Endothelial cell of umbilical vein (primary cell): ENCODE results near the gene TNFRSF14. TPM values are rescaled to one million over a fixed set of nuclear protein-coding genes. Genes with fewer than 3 reads are reported as not detected.
A peak's percentile ranks its signal among the peaks of the same experiment; 100 is the strongest.

Source experiments
- BruUV-seq: library from RNA; stranded (reverse); fragments of 400-500 nt; replicated peaks from 2 replicates; lab custom pipeline; 2021; lab: Mats Ljungman, UMichigan
- CTCF ChIA-PET: fragments of 300-600, 350-600 bp; sonication (Branson Sonifier 250); formaldehyde crosslinking; loops from one replicate; lab custom pipeline; 2021; ENCODE audit warnings: antibody characterized with exemption, inconsistent platforms; lab: Charles Lee
- POLR2A ChIA-PET: fragments of 300-600, 350-600 bp; sonication (Branson Sonifier 250); formaldehyde crosslinking; loops from one replicate; lab custom pipeline; 2021; ENCODE audit warnings: antibody characterized with exemption, inconsistent platforms; lab: Charles Lee
- DNase-seq: peaks from one replicate; pipeline ENCODE4 v3.0.0-alpha.2; 2011; ENCODE audit warnings: low read depth, low spot score
- FAIRE-seq: peaks from 2 replicates; lab custom pipeline; 2011; peaks lifted over from hg19 to GRCh38; lab: Jason Lieb, UNC
- H2AFZ ChIP-seq: 2 replicates; pipeline ENCODE4 v1.6.0; 2012; ENCODE audit warnings: low read depth, low read length, control low read depth, inconsistent platforms
- H3K27ac ChIP-seq: 2 replicates; pipeline ENCODE4 v1.5.1; 2011; ENCODE audit warnings: low read depth, mild to moderate bottlenecking, control low read depth, low read length, moderate library complexity; ENCODE audit not compliant: insufficient read depth
- H3K27me3 ChIP-seq, 2 experiments: 2 replicates each; pipeline versions ENCODE4 v1.6.0 to v1.6.1; 2011; ENCODE audit warnings: low read length in 2 of 2, mixed read lengths in 1 of 2; ENCODE audit not compliant: control insufficient read depth in 2 of 2, insufficient read depth in 2 of 2
- H3K36me3 ChIP-seq, 2 experiments: 2 replicates in 1 of 2; 3 replicates in 1 of 2; pipeline ENCODE4 v1.5.1; 2011; ENCODE audit warnings: low read length in 2 of 2, mild to moderate bottlenecking in 1 of 2, moderate library complexity in 1 of 2; ENCODE audit not compliant: control insufficient read depth in 2 of 2, insufficient read depth in 2 of 2; ENCODE audit errors: extremely low read depth in 1 of 2
- H3K4me1 ChIP-seq: 3 replicates; pipeline ENCODE4 v1.5.1; 2011; ENCODE audit warnings: mild to moderate bottlenecking, low read length; ENCODE audit not compliant: control insufficient read depth, insufficient read depth; ENCODE audit errors: extremely low read depth
- H3K4me2 ChIP-seq: 2 replicates; pipeline ENCODE4 v1.6.1; 2011; ENCODE audit warnings: low read length, control low read depth, mixed read lengths; ENCODE audit not compliant: insufficient read depth
- H3K4me3 ChIP-seq, 3 experiments: fragments of 200-600 bp in 1 of 3; sonication (generic), shearing (Covaris generic) in 1 of 3; replicated peaks in 1 of 3; 2 replicates each; pipeline ENCODE4 v1.5.1; 2011 to 2016; ENCODE audit warnings: control low read depth in 3 of 3, low read length in 3 of 3, mild to moderate bottlenecking in 2 of 3, inconsistent platforms in 1 of 3, low read depth in 1 of 3, moderate library complexity in 1 of 3; ENCODE audit not compliant: insufficient read depth in 1 of 3
- H3K79me2 ChIP-seq: 2 replicates; pipeline ENCODE4 v1.6.0; 2012; ENCODE audit warnings: low read length, inconsistent platforms; ENCODE audit not compliant: control insufficient read depth, insufficient read depth
- H3K9ac ChIP-seq: replicated peaks from 2 replicates; pipeline ENCODE3; 2011; ENCODE audit warnings: low read length, control low read depth; ENCODE audit not compliant: insufficient read depth; ENCODE audit errors: extremely low read depth
- H3K9me1 ChIP-seq: replicated peaks from 3 replicates; pipeline ENCODE4 v1.6.0; 2011; ENCODE audit warnings: mild to moderate bottlenecking, low read length; ENCODE audit not compliant: control insufficient read depth, insufficient read depth; ENCODE audit errors: extremely low read depth
- H3K9me3 ChIP-seq: replicated peaks from 2 replicates; pipeline ENCODE4 v1.5.1; 2012; ENCODE audit warnings: low read length, inconsistent platforms; ENCODE audit not compliant: control insufficient read depth, insufficient read depth
- H4K20me1 ChIP-seq: replicated peaks from 2 replicates; pipeline ENCODE3; 2011; ENCODE audit warnings: mild to moderate bottlenecking, low read length; ENCODE audit not compliant: control insufficient read depth, insufficient read depth; ENCODE audit errors: extremely low read depth
- CTCF ChIP-seq, 2 donors: IDR thresholded peaks; 1 replicate in 1 of 2; 2 replicates in 1 of 2; pipeline ENCODE4 v1.5.1; 2011; ENCODE audit warnings: low read length in 2 of 2, mild to moderate bottlenecking in 2 of 2, moderate library complexity in 2 of 2, control low read depth in 1 of 2, inconsistent platforms in 1 of 2, low read depth in 1 of 2; ENCODE audit not compliant: insufficient read depth in 1 of 2; ENCODE audit errors: extremely low read depth in 1 of 2
- EZH2 ChIP-seq: IDR thresholded peaks from 2 replicates; pipeline ENCODE4 v1.6.1; 2012; ENCODE audit warnings: borderline replicate concordance, low read depth, mild to moderate bottlenecking, moderate library complexity, low read length, inconsistent platforms; ENCODE audit not compliant: severe bottlenecking
- FOS ChIP-seq: IDR thresholded peaks from 2 replicates; pipeline ENCODE4 v1.6.1; 2011; ENCODE audit warnings: mild to moderate bottlenecking, low read length, moderate library complexity, borderline replicate concordance; ENCODE audit not compliant: insufficient read depth
- GATA2 ChIP-seq: IDR thresholded peaks from 2 replicates; pipeline ENCODE4 v1.7.0; 2011; ENCODE audit warnings: low read depth, mild to moderate bottlenecking, moderate library complexity, mixed read lengths, low read length; ENCODE audit not compliant: insufficient read length, insufficient read depth
- JUN ChIP-seq: IDR thresholded peaks from 2 replicates; pipeline ENCODE4 v1.6.1; 2011; ENCODE audit warnings: borderline replicate concordance, low read depth; ENCODE audit not compliant: insufficient read length, insufficient read depth
- MYC ChIP-seq: IDR thresholded peaks from one replicate; pipeline ENCODE4 v1.6.1; 2011; ENCODE audit warnings: mild to moderate bottlenecking, low read depth, low read length
- POLR2A ChIP-seq: IDR thresholded peaks from 2 replicates; pipeline ENCODE4 v1.6.1; 2012; ENCODE audit warnings: low read depth, mild to moderate bottlenecking, control low read depth, low read length
- POLR2AphosphoS5 ChIP-seq: IDR thresholded peaks from 2 replicates; pipeline ENCODE4 v1.6.1; 2012; ENCODE audit warnings: low read depth, mild to moderate bottlenecking, control low read depth, low read length, moderate library complexity; ENCODE audit not compliant: insufficient read depth
- dilution Hi-C: fragments of 300-500 bp; cut with MboI; formaldehyde crosslinking; loops from one replicate; pipeline ENCODE4 v1.15.0; 2019; ENCODE audit warnings: low sequenced_read_pairs; ENCODE audit not compliant: extremely low pct_ligation_motif_present
- intact Hi-C: fragments of 100-400 bp; cut with micrococcal nuclease; formaldehyde crosslinking; loops from one replicate; pipeline ENCODE4 v1.10.0; 2022
- polyA plus RNA-seq, 4 experiments: library from polyadenylated mRNA; depleted of rRNA in 3 of 4; stranded (reverse) in 3 of 4; unstranded in 1 of 4; fragments of >200 nt; gene quantifications; 2 replicates each; pipeline versions ENCODE4 v1.2.1 to v1.2.3, GENCODE V29; 2011 to 2012; ENCODE audit warnings: missing spikeins in 1 of 4
- total RNA-seq: library from RNA; stranded (reverse); gene quantifications from 2 replicates; pipeline ENCODE4 v1.2.3, GENCODE V29; 2021
- TF ChIP-seq, protein P1 (sequence below): IDR thresholded peaks from 2 replicates; pipeline ENCODE4 v1.6.1; 2011; ENCODE audit not compliant: insufficient read depth, insufficient read length

TNFRSF14 gene
- total and polyA plus RNA-seq, 2 donors (not counting 3 experiments of a cell fraction or from before 2014, with no cell fraction given): 40.9 to 49.4 TPM

DNA sequence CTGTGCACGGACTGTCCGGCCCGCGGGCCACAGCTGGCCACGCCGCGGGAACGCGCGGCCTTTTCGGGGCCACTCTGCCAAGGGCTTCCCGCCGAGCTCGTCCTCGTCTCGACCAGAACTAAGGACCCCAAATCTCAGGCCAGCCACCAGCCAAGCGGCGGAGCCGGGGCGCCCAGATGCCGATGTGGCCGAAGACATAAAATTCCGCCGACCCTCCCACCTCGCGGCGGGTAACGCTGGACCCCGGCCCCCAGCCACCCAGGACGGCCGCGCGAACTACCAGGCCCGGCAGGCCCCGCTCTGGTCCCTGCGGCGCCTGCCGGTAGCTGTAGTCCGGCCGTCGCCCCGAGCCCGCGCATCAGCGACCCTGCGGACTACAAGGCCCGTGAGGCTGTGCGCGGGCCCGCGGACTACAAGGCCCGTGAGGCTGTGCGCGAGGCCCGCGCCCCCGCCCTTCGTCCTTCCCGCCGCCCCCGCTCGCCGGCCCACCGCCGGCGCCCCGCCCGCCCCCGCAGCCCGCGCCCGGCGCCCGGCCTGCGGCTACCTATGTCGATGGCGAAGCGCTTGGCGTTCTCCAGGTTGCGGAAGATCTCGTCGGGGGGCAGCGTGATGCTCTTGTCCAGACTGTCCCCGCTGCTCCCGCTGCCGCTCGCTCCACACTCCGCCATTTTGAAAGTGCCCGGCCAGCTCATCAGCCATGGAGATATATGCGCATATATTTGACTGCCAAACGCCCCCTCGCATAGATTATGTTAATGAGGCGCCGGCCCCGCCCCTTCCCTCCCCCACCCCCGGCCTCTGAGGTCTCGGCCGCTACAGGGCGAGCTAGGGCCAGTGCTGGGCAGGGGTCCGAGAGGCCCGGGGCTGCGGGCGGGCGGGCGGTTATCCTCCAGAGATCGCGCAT is 30.0 kb upstream of the TNFRSF14 start, which contains the start of gene PANK4:
Gene PANK4, minus strand, starts transcription at position 677 of the 904 bp plus-strand sequence. Its CDS starts 9 bp downstream, at position 668.
- Histone ChIP-seq H3K4me1 (peaks cover 17% of the 10 kb centered on the region), H3K9me1 (no peaks in the 10 kb centered on the region), H3K79me2 (peaks cover 40% of the 10 kb centered on the region), H3K4me3 (peak within 1 kb of the TSS; percentile 75 to 97 (median 91)), H3K27me3 (peaks cover 10 to 17% of the 10 kb centered on the region in 2 experiments), H2AFZ (peak within 1 kb of the TSS; percentile 66), H3K27ac (peak within 1 kb of the TSS; percentile 58), H3K36me3 (peaks cover 0 to 3% of the 10 kb centered on the region in 2 experiments), H3K9me3 (no peaks in the 10 kb centered on the region), H3K4me2 (peak within 1 kb of the TSS; percentile 70), H3K9ac (peak within 1 kb of the TSS; percentile 86), H4K20me1 (no peaks in the 10 kb centered on the region)
- FAIRE-seq: peak; percentile 82
- peak; percentile 84 for DNase-seq
- ChIA-PET POLR2A (interaction anchor here (1.1 kb wide), 2 partner anchors 20 to 21 kb away, joined by 3 to 5 read pairs; no protein-coding TSS in a partner anchor), CTCF (interaction anchor here (0.8 to 2.0 kb wide), 10 partner anchors 11 to 927 kb away, joined by 3 to 13 read pairs (median 4); partner anchors contain the start of genes FAAP20 and PRXL2B)
- intact Hi-C loops: loop anchor here (1.0 to 2.0 kb wide), 5 partner anchors 20 to 1374 kb away; partner anchors contain the start of genes C1orf174 and PRXL2B
- TF ChIP-seq POLR2A: peak; percentile 82
- TF ChIP-seq, protein P1, sequence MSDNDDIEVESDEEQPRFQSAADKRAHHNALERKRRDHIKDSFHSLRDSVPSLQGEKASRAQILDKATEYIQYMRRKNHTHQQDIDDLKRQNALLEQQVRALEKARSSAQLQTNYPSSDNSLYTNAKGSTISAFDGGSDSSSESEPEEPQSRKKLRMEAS: no peak
- no peak for TF ChIP-seq FOS
- no peak for TF ChIP-seq EZH2
- TF ChIP-seq JUN: no peak
- TF ChIP-seq POLR2AphosphoS5: peak; percentile 59
- no peak for TF ChIP-seq GATA2
- TF ChIP-seq MYC: no peak
- TF ChIP-seq CTCF (IDR thresholded peaks at IDR 0.05; ENCODE audit: extremely low read depth in 1 of 2, insufficient read depth in 1 of 2, low read depth in 1 of 2, low read length in 2 of 2): no peak
- dilution Hi-C loops: no loop called here
- no TSS peak for BruUV-seq
